ENCODE measurements around the gene TENT4B. TPM values are rescaled to one million over a fixed set of nuclear protein-coding genes. Genes with fewer than 3 reads are reported as not detected.
"Not testable (repeated sequence)": the region's sequence is repeated elsewhere in the genome, so short reads cannot be mapped to it uniquely, and the experiment has no call there.

Gene TENT4B
- total and polyA plus RNA-seq, 8 donors: 14.8 to 19.0 (median 15.9) TPM

- Histone ChIP-seq H3K4me3 (no peak overlapping the region), H3K9me3 (no peaks in the 10 kb centered on the region), H3K27me3 (no peaks in the 10 kb centered on the region), H3K36me3 (no peaks in the 10 kb centered on the region), H3K4me1 (peaks cover 0 to 10% of the 10 kb centered on the region in 2 donors), H3K27ac (peak overlapping the region in 1 of 2 donors; percentile 69)
- DNase-seq (peak in 2 of 4 donors; percentile 62 to 76), ATAC-seq (peak; percentile 87)
- no peak for TF ChIP-seq CTCF (IDR thresholded peaks at IDR 0.05)
- intact Hi-C loops (cut with DNase I): no loop called here
Measured at GRCh38 chr16:50238868-50239301, 85.8 kb downstream of the TENT4B start.

GRCh38 chr16:50243024-50243423, 89.9 kb downstream of the TENT4B start:
- Histone ChIP-seq H3K4me1 (peaks cover 15 to 31% of the 10 kb centered on the region in 2 donors), H3K27me3 (peaks cover 0 to 24% of the 10 kb centered on the region in 2 donors)
- ATAC-seq; H3K36me3 ChIP-seq; H3K27ac ChIP-seq; H3K4me3 ChIP-seq; H3K9me3 ChIP-seq; DNase-seq; intact Hi-C loops (cut with DNase I): not testable (repeated sequence)

- Histone ChIP-seq H3K4me1 (peaks cover 15 to 36% of the 10 kb centered on the region in 2 donors), H3K36me3 (no peaks in the 10 kb centered on the region), H3K27ac (no peak overlapping the region), H3K27me3 (peaks cover 0 to 24% of the 10 kb centered on the region in 2 donors), H3K4me3 (no peak overlapping the region), H3K9me3 (no peaks in the 10 kb centered on the region)
- intact Hi-C loops (cut with DNase I): no loop called here
- ATAC-seq: no peak
- no peak for TF ChIP-seq CTCF (IDR thresholded peaks at IDR 0.05)
- no peak for DNase-seq
Measured at GRCh38 chr16:50244140-50244503, 91.0 kb downstream of the TENT4B start.

GRCh38 chr16:50244504-50245416, 91.7 kb downstream of the TENT4B start:
- Histone ChIP-seq H3K4me1 (peaks cover 15 to 36% of the 10 kb centered on the region in 2 donors), H3K36me3 (no peaks in the 10 kb centered on the region), H3K27me3 (peaks cover 0 to 24% of the 10 kb centered on the region in 2 donors), H3K4me3 (peak overlapping the region in 1 of 2 donors; percentile 61), H3K9me3 (no peaks in the 10 kb centered on the region), H3K27ac (peak overlapping the region in 1 of 2 donors; percentile 64)
- peak in 1 of 4 donors; percentile 72 for DNase-seq
- ATAC-seq: no peak
- no peak for TF ChIP-seq CTCF (IDR thresholded peaks at IDR 0.05)
- intact Hi-C loops (cut with DNase I): no loop called here

GRCh38 chr16:50245417-50246298, 92.6 kb downstream of the TENT4B start:
- peaks cover 0 to 24% of the 10 kb centered on the region in 2 donors for H3K27me3 ChIP-seq
- H3K27ac ChIP-seq: peak overlapping the region in 1 of 2 donors; percentile 69
- intact Hi-C loops (cut with DNase I): no loop called here
- peak overlapping the region; percentile 61 to 62 for H3K4me3 ChIP-seq
- ATAC-seq: peak; percentile 69
- DNase-seq: peak in 3 of 4 donors; percentile 55 to 93 (median 77)
- H3K36me3 ChIP-seq: no peaks in the 10 kb centered on the region
- H3K9me3 ChIP-seq: no peaks in the 10 kb centered on the region
- peaks cover 15 to 37% of the 10 kb centered on the region in 2 donors for H3K4me1 ChIP-seq
- TF ChIP-seq CTCF (IDR thresholded peaks at IDR 0.05): peak in 1 of 2 donors; percentile 20

Data from left lung (tissue), 10 donors.